Nephron progenitor cell (in vitro differentiated cells): ENCODE measurements around the gene TMEM245.

Experiments used
- DNase-seq: peaks from one replicate; pipeline ENCODE4 v3.0.0; 2021
- H3K27ac Mint-ChIP-seq: 2 replicates; pipeline ENCODE4 v1.8.0; 2021; ENCODE audit warnings: mild to moderate bottlenecking, moderate library complexity, mixed read lengths
- H3K27me3 Mint-ChIP-seq: 2 replicates; pipeline ENCODE4 v1.8.0; 2021; ENCODE audit warnings: mild to moderate bottlenecking, low read depth, mixed read lengths; ENCODE audit not compliant: poor library complexity
- H3K36me3 Mint-ChIP-seq: 2 replicates; pipeline ENCODE4 v1.8.0; 2021; ENCODE audit warnings: low read depth, mixed read lengths
- H3K4me1 Mint-ChIP-seq: 2 replicates; pipeline ENCODE4 v1.8.0; 2021; ENCODE audit warnings: mixed read lengths
- H3K4me3 Mint-ChIP-seq: 2 replicates; pipeline ENCODE4 v1.8.0; 2021; ENCODE audit warnings: mild to moderate bottlenecking, moderate library complexity, mixed read lengths
- H3K9me3 Mint-ChIP-seq: 2 replicates; pipeline ENCODE4 v1.8.0; 2021; ENCODE audit warnings: mild to moderate bottlenecking, moderate library complexity, mixed read lengths
- TF ChIP-seq, protein P1 (sequence below): fragments of 200-600 bp; sonication (generic); IDR thresholded peaks from 2 replicates; pipeline ENCODE4 v1.5.0; 2021; ENCODE audit warnings: antibody characterized with exemption

The TMEM245 gene

DNA sequence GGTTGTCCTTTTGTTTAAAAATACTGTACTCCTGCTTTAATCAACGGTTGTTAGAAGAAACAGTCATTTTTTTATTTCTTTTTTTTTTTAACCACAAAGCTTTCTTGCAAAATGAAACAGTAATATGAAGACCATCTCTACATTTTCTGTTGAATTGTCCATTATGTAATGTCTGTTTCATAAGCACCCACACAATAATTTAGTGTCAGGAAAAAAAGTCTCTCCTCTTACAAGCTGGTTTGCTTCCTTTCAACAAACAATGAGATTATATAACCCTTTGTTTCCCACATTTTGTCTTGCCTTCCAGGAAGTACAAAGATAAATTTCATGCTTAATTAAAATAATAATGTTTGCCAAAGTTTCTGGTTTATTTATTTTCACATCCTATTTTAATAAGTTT is 123.1 kb downstream of the TMEM245 start:
- peaks cover 8% of the 10 kb centered on the region for H3K9me3 Mint-ChIP-seq
- H3K36me3 Mint-ChIP-seq = peaks cover 58% of the 10 kb centered on the region
- H3K4me3 Mint-ChIP-seq = no peak overlapping the region
- no peak overlapping the region for H3K27ac Mint-ChIP-seq
- TF ChIP-seq, protein P1, sequence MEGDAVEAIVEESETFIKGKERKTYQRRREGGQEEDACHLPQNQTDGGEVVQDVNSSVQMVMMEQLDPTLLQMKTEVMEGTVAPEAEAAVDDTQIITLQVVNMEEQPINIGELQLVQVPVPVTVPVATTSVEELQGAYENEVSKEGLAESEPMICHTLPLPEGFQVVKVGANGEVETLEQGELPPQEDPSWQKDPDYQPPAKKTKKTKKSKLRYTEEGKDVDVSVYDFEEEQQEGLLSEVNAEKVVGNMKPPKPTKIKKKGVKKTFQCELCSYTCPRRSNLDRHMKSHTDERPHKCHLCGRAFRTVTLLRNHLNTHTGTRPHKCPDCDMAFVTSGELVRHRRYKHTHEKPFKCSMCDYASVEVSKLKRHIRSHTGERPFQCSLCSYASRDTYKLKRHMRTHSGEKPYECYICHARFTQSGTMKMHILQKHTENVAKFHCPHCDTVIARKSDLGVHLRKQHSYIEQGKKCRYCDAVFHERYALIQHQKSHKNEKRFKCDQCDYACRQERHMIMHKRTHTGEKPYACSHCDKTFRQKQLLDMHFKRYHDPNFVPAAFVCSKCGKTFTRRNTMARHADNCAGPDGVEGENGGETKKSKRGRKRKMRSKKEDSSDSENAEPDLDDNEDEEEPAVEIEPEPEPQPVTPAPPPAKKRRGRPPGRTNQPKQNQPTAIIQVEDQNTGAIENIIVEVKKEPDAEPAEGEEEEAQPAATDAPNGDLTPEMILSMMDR = no peak
- H3K4me1 Mint-ChIP-seq = no peaks in the 10 kb centered on the region
- H3K27me3 Mint-ChIP-seq = no peaks in the 10 kb centered on the region
- no peak for DNase-seq

DNA sequence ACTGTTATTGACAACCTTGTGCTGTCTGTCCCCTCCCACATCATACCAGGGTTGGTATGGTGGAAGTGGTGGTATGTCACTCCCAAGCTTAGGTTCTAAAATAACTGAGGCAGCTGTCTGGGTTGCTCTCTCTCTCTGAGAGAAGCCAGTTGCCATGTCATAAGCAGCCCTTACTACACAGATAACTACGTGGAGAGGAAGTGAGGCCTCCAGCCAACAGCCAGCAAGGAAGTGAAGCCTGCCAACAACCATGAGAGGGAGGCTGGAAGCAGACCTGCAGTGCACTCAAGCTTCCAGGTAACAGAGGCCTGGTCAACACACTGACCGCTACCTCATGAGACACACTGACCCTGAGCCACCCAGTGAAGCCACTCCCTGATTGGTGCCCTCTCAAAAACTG is 125.1 kb downstream of the TMEM245 start:
- Mint-ChIP-seq H3K27ac (no peak overlapping the region), H3K4me3 (no peak overlapping the region), H3K27me3 (no peaks in the 10 kb centered on the region), H3K36me3 (peaks cover 61% of the 10 kb centered on the region), H3K9me3 (no peaks in the 10 kb centered on the region), H3K4me1 (no peaks in the 10 kb centered on the region)
- TF ChIP-seq, protein P1 = no peak
- no peak for DNase-seq

DNA sequence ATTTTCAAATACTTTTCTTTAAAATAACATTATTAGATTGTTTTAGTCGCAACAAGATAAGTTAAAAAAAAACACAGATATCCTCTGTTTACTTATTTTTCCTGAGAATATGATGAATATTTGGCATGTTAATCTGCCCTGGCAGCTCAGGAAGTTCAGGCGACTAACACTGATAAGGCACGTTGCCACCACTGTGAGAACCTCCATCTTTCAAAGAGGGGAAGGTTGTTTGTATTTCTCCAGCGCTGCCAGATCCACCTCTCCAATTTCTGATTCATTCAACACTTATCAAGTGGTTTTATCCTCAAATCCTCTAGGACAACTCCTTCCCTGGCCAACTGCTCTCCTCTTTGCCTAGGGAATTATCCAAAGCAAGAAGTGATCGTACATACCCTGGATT is 128.3 kb downstream of the TMEM245 start:
- H3K27me3 Mint-ChIP-seq = no peaks in the 10 kb centered on the region
- no peaks in the 10 kb centered on the region for H3K4me1 Mint-ChIP-seq
- peaks cover 10% of the 10 kb centered on the region for H3K9me3 Mint-ChIP-seq
- no peak overlapping the region for H3K27ac Mint-ChIP-seq
- H3K36me3 Mint-ChIP-seq = peaks cover 58% of the 10 kb centered on the region
- no peak overlapping the region for H3K4me3 Mint-ChIP-seq
- no peak for DNase-seq
- TF ChIP-seq, protein P1 = no peak

DNA sequence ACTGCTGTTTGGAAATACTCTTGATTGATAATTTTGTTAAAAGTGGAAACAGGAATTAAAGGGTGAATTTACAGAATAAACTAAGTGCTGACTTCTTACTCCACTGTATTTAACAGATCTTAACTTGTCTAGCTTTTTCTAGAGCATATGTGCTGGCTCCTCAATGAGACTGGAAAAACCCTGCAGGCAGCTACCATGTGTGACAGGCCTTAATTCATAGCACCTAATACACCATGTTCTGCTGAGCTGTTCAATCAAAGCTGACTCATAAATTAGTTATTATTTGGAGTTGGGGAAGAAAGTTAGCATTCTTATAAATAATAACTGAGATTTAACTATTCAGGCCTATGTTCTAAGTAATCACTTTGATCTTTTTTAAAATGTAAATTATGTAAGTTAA is 135.9 kb downstream of the TMEM245 start:
- TF ChIP-seq, protein P1 = no peak
- no peak for DNase-seq
- Mint-ChIP-seq H3K27me3 (no peaks in the 10 kb centered on the region), H3K36me3 (peaks cover 30% of the 10 kb centered on the region), H3K27ac (no peak overlapping the region), H3K4me1 (no peaks in the 10 kb centered on the region), H3K9me3 (peaks cover 10% of the 10 kb centered on the region), H3K4me3 (no peak overlapping the region)

DNA sequence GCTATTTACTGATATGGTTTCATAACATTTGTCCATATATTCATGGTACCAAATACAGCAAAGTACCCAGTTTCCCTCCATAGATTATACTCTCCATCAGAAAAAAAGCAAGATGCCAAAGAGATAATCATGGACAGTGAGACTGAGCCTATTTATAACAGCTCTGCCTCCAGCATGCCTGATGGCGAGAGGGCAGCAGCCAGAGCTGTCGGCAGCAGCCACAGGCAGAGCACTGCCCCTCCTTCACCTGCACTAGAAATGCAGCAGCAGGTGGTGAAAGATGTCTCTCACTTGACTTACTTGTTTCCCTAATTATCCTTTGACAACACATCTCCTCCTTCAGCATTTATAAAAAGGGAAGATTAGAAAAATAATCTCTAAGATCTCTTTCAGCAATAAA is 138.9 kb downstream of the TMEM245 start:
- H3K9me3 Mint-ChIP-seq = no peaks in the 10 kb centered on the region
- no peak overlapping the region for H3K4me3 Mint-ChIP-seq
- DNase-seq = no peak
- no peak overlapping the region for H3K27ac Mint-ChIP-seq
- peaks cover 33% of the 10 kb centered on the region for H3K36me3 Mint-ChIP-seq
- no peaks in the 10 kb centered on the region for H3K4me1 Mint-ChIP-seq
- H3K27me3 Mint-ChIP-seq = no peaks in the 10 kb centered on the region
- TF ChIP-seq, protein P1 = no peak

DNA sequence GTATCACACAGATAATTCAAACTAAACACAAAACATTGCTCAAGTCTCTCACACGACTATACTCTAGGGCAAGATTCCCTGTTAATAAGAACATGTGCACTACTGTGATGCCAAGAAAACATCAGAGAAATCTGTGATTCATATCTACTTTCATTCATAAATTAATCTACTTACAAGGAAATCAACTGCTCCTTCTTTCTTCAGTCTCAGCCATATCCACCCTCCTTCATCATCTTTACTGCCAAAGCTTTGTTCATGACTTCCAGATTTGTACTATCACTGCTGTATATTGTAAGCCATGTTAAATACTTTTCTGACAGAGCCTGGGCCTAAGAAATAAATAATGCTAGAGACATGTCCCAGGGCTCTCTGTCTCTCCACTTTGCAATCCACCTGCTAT is 141.5 kb downstream of the TMEM245 start:
- Mint-ChIP-seq H3K4me3 (no peak overlapping the region), H3K4me1 (peaks cover 12% of the 10 kb centered on the region), H3K27ac (no peak overlapping the region), H3K27me3 (no peaks in the 10 kb centered on the region), H3K36me3 (peaks cover 49% of the 10 kb centered on the region), H3K9me3 (no peaks in the 10 kb centered on the region)
- TF ChIP-seq, protein P1 = no peak
- no peak for DNase-seq
